DMS153 treated with DMSO at 0.1 percent for 48 hours (cell line): ENCODE measurements around the gene MIOS.
A peak's percentile ranks its signal among the peaks of the same experiment; 100 is the strongest.
"Not testable (repeated sequence)": the region's sequence is repeated elsewhere in the genome, so short reads cannot be mapped to it uniquely, and the experiment has no call there.

Experiments used
- DNase-seq: peaks from one replicate; lab custom pipeline; 2025; ENCODE audit not compliant: unreplicated experiment; lab: John Stamatoyannopoulos, UW

MIOS gene

DNA sequence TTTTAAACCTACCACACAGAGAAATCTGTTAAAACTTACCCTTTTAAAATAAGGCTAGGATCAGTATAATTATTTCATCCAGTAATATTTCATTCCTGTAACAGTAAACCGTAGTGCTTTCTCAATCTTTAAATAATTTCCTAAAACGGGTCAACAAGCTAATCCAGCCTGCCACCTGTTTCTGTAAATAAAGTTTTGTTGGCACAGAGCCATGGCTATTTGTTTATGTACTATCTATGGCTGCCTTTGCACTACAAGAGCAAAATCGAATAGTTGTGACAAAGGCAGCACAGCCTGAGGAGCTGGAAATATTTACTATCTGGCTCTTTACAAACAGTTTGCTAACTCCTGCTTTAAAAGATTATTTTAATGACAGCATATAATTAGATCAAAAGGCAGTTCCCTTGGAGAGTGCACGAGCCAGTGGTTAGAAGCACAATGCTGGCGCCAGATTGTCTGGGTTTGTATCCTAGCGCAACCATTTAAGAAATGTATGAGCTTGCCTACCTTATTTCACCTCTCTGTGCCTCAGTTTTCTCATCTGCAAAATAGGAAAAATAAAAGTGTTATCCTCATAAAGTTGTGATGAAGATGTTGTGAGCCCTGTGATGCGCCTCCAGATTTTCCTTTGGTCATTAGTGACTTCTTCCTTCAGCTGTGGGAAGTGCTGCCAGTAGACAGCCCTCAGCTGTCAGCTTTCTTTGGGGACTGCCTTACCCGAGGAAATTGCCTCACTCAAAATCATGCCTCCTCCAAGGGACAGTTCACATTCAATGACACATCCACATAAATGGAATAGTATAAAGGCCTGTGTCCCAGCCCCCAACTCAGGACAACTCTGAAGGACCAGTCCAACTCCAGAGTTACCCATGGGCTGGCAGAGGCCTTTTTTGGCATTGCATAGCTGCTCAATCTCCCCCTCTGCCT, 11.8 kb upstream of the MIOS start:
- peak; percentile 90 for DNase-seq

GRCh38 chr7:7556852-7557251, 9.8 kb upstream of the MIOS start:
- DNase-seq: no peak

GRCh38 chr7:7557252-7557651, 9.4 kb upstream of the MIOS start:
- no peak for DNase-seq

- not testable (repeated sequence) for DNase-seq
Observed at GRCh38 chr7:7561591-7561990, 5.1 kb upstream of the MIOS start.

DNA sequence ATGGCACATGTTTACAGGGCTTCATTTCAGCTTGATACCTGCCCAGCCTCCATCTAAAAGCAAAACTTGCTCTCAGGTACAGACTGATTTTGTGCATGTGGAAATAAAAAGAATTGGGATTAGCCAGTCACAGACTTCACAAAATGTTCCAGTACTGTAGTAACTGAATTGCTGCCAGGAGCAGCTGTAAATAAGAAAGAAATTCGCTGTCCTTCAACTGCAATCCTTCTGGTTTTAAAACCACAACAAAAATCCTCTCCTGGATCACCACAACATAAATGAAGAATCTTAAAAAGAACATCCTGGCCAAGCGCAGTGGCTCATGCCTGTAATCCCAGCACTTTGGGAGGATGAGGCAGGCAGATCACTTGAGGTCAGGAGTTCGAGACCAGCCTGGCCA, 3.9 kb upstream of the MIOS start:
- DNase-seq: no peak

GRCh38 chr7:7563269-7563668, 3.4 kb upstream of the MIOS start:
- DNase-seq: no peak

DNA sequence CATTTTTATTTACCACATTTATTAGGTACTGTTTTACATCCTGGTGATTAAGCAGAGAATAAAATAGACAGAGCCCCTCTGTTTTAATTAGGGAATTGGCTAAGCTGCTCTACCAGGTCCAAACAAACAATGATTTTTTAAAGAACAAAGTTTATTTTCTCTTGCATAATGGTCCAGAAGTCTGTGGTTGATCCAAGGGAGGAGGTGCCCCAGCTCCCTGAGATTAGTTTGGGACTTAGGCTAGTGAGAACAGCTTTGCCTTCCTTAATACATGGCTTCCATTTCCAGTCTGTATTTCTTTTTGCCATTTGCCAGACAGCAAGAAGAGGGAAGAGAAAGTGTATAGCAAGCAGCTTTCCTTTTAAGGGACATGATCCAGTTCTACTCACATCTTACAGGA, 2.9 kb upstream of the MIOS start:
- no peak for DNase-seq

GRCh38 chr7:7564323-7564780, 2.3 kb upstream of the MIOS start:
- no peak for DNase-seq

DNA sequence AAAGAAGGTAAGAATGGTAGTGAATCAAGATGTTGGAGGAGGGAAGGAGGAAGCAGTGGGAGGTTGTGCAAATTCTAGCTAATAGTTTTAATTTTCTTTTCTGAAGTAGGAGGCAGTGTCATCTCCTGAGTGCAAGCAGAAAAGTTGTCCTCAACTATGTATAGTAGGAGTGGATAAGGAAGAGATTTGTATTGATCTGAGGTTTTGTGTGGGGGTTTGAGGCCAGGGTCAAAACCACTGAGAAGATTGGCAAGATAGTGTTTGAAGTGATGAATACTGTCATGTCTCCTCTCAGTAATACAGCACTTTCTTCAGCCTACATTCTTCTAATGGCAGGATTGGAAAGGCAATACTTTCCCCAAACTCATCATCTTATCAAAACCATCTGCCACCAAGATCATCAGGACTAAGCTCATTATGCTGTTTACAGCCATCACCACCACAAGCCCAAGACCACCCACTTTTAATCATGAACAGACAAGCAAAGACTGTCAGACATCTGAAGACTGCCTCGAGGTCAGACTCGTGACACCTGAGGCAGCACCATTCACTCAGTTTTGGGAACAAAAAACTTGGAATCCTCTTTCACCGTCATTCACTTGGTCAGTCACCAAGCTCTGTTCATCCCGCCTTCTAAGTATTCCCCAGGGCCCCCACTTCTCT, 1.5 kb upstream of the MIOS start:
- no peak for DNase-seq

DNA sequence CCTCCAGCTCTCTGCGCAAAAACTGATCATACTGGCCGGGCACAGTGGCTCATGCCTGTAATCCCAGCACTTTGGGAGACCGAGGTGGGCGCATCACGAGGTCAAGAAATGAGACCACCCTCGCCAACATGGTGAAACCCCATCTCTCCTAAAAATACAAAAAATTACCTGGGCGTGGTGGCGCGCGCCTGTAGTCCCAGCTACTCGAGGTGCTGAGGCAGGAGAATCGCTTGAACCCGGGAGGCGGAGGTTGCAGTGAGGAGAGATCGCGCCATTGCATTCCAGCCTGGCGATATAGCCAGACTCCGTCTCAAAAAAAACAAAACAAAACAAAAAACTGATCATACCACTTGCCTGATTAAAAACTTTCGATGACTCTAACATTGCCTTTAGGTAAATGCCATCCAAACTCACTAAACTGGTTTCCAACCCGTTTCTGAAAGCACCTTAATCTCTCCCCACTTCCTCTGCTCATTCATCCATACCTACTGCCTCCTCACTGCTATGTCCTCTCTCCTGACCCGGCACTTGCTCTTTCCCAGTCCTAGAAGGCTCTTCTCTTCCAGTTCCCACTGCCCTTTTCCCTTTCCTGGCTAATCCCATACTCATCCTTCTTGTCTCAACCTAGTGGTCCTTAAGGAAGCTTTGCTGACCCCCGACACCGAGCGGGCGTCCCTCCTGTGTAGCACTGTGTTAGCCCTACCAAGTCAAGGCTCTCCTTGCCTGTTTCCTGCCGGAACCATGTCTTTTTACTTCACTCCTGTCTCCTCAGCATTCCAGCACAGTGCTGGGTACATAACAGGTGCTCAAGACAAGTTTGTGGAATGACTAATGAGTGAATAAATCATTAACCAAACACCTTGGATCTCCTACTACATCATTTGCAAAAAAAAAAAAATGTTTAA, 686 bp upstream of the MIOS start:
- no peak for DNase-seq

DNA sequence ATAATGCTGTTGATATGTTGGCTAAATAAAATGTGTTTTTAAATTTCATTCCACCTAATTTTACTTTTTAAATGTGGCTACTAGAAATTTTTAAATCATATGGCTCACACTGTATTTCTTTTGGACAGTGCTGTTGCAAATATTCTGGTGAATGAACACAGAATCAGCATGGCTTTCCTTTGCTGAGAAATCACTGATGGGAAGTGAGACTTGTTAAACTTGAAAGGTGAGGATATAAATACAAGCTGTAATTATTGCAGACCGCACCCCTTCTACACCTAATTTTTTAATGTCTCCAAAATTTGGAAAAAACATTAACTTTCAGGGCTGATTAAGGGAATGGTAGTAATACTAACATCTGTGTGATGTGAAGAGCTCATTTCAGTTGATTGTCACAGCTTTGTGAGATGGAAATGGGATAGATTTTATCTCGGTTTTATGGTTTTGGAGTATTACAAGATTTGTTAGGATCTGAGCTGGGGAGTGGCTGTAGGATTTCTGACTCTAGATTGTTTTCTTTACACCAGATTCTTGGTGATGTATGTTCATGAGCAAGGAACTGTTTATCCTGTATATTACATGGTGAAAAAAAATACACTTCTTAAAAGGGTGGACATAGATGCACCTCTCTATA, 1.3 kb downstream of the MIOS start:
- no peak for DNase-seq

DNA sequence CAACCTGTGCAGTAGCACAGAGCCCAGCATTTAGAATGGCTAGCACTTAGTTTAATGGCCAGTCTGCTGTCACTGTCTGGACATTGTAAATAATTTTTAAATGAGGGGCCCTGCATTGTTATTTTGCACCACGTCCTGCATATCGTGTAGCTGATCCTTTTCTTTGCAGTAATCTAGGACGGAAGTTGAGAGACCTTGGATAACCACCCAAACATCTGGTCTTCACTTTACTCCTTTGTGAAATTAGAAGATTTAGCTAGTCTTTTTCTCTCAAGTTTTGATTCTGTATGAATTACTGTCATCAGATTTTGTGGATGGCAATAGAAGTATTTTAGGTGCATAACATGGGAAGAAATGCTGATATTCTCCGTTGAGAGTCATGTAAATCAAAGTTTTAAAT, 1.9 kb downstream of the MIOS start:
- DNase-seq: no peak

GRCh38 chr7:7569081-7569527, 2.4 kb downstream of the MIOS start:
- DNase-seq: no peak

DNA sequence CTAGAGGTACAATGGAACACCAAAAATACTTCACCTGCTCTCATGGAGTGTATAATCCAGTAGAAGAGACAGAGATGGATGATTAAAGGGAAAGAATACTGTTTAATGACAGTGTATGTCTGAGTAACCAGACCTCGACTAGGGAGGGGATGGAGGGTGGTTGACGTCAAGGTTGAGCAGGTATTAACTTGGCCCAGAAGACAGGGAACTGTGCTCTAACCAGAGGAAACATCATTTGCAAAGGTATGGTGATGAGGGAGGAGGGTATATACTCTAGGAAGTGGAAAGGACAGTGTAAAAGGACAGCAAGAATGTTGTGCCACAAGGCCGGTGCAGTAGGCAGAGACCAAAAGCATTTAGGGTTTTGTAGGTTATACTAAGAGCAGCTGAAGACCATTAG, 2.9 kb downstream of the MIOS start:
- DNase-seq: no peak

DNA sequence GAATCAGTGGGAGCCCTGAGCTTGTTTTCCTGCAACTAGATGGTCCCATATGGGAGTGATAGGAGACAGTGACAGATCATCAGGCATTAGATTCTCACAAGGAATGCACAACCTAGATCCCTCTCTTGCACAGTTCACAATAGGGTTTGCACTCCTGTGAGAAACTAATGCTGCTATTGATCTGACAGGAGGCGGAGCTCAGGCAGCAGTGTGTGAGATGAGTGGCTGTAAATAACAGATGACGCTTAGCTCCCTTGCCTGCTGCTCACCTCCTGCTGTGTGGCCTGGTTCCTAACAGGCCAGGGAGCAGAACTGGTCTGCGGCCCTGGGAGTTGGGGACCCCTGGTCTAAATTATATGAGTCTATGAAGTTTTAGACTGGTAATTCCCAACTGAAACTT, 3.9 kb downstream of the MIOS start:
- DNase-seq: no peak

GRCh38 chr7:7573701-7574100, 7.0 kb downstream of the MIOS start:
- no peak for DNase-seq

DNA sequence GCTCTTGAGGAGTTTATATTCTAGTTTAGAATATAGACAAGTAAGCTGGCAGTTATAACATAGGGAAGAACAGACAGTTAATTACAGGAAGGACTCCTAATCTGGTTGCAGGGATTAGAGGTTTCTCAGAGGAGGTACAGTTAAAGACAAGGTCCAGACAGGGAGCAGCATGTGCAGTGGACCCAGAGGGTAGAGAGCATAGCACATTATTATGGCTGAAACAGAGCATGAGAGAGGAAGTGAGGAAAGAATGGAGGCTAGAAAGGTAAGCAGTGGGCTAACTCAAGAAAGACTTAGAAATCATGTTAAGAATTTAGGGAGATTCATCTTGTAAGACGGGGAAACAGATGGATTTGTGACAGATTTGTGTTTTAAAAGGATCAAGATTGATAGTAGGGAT, 9.7 kb downstream of the MIOS start:
- no peak for DNase-seq

GRCh38 chr7:7577888-7578287, 11.2 kb downstream of the MIOS start:
- no peak for DNase-seq

GRCh38 chr7:7579638-7580037, 13.0 kb downstream of the MIOS start:
- no peak for DNase-seq

DNA sequence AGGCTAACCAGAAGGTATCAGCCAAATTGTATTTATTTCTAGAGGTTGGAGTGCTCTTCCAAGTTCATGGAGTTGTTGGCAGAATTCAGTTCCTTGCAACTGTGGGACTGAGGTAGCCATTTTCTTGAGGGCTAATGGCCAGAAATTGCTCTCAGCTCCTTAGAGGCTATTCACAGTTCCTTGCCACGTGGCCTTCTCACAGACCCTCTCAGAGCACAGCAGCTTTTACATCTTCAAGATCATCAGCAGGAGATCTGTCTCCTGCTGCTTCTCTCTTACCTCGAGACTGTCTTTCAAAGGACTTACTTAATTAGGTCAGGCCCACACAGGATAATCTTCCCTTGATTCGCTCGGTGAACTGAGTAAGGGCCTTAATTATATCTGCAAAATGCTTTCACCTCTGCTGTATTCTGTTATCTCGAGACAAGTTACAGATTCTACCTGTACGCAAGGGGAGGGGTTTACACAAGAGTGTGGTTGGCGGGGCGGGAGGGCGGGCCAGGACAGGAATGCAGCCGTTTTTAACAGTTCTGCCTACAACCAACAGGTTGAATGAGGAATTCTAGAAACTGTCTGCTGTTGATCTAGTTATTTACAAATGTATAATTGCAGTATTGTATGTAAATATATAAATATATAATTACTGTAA, 15.0 kb downstream of the MIOS start:
- no peak for DNase-seq
